Jurkat, Clone E6-1 (cell line): ENCODE data around the gene ECEL1.

Experiments
- DNase-seq: peaks from one replicate; pipeline ENCODE4 v3.0.0-alpha.2; 2011; ENCODE audit warnings: low read depth, low spot score
- H3K4me3 ChIP-seq: 2 replicates; pipeline ENCODE4 v1.5.1; 2011; ENCODE audit warnings: mild to moderate bottlenecking, low read length, control low read depth, moderate library complexity

ECEL1 gene

DNA sequence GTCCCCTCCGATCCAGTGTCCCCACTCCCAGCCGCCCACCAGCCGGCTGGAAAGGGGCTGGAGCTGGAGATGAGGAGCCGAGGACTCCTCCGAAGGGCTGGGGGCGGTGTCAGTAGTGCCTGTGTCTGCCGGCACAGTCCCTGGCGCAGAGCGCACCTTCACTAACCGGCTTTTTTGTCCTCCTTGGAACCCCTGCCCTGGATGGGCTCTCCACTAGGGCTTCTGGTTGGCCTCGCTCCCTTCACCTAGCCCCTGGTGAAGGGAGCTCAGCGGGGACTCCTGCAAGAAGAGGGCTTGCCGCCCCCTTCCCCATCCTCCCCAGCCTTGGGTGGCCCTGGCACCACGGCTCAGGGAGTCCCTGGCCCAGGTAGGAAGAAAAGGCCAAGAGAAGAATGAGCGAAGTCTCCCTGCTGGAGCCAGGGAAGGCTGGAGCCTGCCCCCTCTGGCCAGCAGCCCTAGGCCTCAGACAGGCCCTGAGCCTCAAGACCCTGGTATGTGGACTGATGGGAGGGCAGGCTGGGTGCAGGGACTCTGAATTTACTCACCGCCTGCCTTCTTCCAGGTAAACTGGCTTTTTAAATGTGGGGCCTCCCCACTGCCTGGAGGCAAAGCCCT lies 570 bp upstream of the ECEL1 start:
- no peak for DNase-seq
- H3K4me3 ChIP-seq: no peak overlapping the region

GRCh38 chr2:232486558-232487384 lies 863 bp downstream of the ECEL1 start:
- no peak for DNase-seq
- no peak overlapping the region for H3K4me3 ChIP-seq

- H3K4me3 ChIP-seq: no peak overlapping the region
- DNase-seq: no peak
These were observed 1.7 kb downstream of the ECEL1 start for GRCh38 chr2:232485757-232486557.

GRCh38 chr2:232485348-232485756 lies 2.3 kb downstream of the ECEL1 start:
- no peak overlapping the region for H3K4me3 ChIP-seq
- DNase-seq: no peak

DNA sequence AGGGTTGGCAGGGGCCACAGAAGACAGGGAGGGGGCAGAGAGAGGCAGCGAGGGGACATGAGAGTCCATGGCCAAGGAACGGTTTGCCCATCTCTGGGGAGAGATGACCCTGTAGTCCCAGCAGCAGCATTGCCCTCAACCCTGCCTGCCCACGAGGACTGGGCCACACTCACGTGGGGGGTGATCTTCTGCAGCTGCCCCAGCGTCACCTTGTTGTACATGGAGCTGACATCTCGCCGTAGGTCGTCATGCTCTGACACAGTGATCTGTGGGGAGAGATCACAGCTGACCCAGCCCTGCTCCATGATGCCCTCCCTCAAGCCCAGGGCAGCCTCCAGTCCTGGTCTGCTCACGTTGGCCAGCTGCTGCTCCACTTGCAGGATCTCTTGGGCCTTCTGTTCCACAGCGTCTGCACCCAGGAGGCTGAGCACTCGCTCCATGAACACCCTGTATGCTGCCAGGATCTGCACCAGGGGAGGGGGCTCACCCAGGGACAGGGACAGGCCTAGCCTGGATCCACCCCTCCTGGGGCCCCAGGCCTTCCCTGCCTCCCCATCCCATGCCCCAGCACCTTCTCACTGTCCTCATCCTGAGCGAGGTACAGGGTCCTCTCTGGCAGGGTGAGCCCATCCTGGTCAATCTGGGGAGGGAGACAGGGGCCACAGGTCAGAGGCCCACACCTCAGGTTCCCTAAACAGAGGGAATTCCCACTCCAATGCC lies 2.8 kb downstream of the ECEL1 start:
- H3K4me3 ChIP-seq: no peak overlapping the region

DNA sequence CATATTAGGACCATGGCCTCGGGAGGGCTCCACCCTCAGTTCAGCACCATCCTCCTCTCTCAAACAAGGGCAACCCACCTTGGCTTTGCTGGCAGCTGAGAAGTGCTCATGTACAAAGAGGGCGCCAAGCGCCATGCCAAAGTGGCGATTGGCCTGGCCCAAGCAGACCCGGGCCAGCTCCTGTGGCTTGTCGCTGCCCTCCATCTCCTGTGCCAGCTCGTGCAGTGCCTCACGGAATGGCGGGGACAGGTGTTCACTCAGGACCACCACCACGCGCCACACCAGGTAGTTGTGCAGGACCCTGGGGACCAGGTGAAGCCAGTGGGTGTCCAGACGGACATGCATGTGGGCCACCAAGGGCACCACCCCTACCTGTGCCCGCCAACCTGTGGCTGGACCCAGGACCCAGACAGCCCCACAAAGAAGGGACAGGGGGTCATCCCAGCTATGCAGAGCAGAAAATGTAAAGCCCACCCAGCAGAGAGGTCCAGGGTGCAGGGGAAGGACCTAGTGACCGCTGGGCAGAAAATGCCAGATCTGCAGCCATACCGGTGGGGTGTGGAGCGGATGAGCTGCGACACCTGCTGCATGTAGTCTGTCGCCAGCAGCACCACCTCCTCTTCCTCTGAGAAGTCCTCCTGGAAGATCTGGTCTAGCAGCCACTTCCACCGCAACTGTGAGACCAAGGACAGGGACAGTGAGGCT lies 3.6 kb downstream of the ECEL1 start:
- H3K4me3 ChIP-seq: no peak overlapping the region
- DNase-seq: no peak

More for the DNA sequence above, 2.8 kb downstream of the ECEL1 start:
- DNase-seq: no peak

- no peak overlapping the region for H3K4me3 ChIP-seq
- DNase-seq: no peak
These were observed 4.2 kb downstream of the ECEL1 start for GRCh38 chr2:232483311-232483922.

- DNase-seq: no peak
These were observed 5.1 kb downstream of the ECEL1 start for GRCh38 chr2:232482301-232483238.

GRCh38 chr2:232481322-232482140 lies 6.1 kb downstream of the ECEL1 start:
- H3K4me3 ChIP-seq: no peak overlapping the region
- no peak for DNase-seq

More at GRCh38 chr2:232482301-232483238, 5.1 kb downstream of the ECEL1 start:
- H3K4me3 ChIP-seq: no peak overlapping the region

- DNase-seq: no peak
- H3K4me3 ChIP-seq: no peak overlapping the region
These were observed 7.1 kb downstream of the ECEL1 start for GRCh38 chr2:232480201-232481190.

GRCh38 chr2:232479341-232480200 lies 8.1 kb downstream of the ECEL1 start:
- no peak overlapping the region for H3K4me3 ChIP-seq
- DNase-seq: no peak

DNA sequence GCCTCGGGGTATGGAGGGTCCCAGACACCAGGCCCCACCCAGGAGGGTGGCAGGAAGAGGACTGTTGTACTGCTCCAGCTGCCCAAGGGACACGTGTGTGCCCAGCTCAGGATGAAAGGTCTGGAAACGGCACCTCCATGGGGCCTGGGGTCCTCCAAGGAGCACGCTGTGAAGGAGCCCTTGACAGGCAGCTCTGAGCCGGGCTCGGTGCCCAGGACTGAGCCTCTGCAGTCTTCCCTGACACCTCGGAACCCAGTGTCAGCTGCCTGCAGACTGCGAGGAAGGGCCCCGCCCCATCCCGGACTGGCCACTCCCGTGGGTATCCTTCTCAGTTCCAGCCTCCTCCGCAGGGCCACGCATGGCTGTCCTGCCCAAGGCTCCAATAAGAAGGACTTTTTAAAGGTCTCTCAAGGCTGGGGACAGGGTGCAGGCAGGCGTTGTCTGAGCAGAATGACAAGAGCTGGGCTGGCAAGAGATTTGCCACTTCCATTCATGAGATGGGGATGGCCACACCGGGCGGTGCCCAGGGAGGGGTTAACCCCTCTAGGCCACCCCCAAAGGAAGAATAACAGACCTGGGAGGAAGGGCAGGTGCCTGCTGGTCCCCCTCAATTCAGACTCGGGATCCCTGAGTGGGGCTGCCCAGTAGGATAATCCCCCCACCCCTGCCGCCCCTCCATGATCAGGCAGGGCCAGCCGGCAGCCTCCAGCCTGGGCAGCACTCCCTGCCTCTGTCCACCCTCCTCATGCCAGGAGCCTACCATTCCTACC lies 8.9 kb downstream of the ECEL1 start:
- no peak overlapping the region for H3K4me3 ChIP-seq

DNA sequence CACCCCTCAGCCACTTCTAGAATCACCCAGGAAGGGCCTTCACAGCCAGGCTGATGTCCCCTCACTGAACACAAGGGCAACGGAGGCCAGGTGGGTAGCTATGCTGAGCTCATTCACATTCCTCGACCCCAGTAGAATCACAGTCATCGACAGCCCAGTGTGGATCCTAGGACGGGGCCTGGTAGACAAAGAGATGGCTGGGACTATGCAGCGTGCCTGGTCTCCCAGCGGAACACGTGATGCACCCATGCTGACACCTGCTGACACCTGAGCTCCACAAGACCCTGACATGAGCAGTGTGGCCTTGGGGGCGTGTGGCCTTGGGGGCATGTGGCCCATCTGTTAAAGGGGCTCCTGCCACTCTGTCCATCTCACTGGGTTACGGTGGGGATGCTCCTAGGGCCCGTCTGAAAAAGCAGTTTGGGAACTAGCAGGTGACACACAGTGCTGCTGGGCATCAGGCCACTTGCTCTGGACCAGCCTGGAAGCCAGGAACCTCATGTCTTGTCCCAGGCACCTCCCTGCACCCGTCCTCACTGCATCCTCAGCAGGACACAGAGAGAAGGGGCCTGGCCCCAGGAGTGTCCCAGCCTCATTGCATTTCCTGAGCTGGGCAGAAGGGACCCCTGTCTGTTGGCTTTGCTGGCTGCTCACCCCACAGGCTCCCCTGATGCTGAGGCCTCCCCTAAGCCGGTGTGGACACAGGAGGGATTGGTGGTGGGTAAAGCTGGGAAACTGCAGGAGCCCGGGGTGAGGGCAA lies 9.7 kb downstream of the ECEL1 start:
- H3K4me3 ChIP-seq: no peak overlapping the region
- no peak for DNase-seq

More for the DNA sequence above, 8.9 kb downstream of the ECEL1 start:
- no peak for DNase-seq
